Activated CD8-positive, alpha-beta memory T cell treated with anti-CD3 and anti-CD28 coated beads, Interleukin-2, amount 10 ng/mL, durations not matched to agents 7 days and 5 days (primary cell): ENCODE measurements around the gene KLHL3. TPM values are rescaled to one million over a fixed set of nuclear protein-coding genes. Genes with fewer than 3 reads are reported as not detected.
"Not testable (repeated sequence)": the region's sequence is repeated elsewhere in the genome, so short reads cannot be mapped to it uniquely, and the experiment has no call there.

Experiments
- ATAC-seq: fragments of 150-1000 bp; cut with Tn5 transposase; one replicate; pipeline ENCODE4 v1.10.0; 2021; ENCODE audit warnings: moderate library complexity
- CTCF ChIA-PET: fragments of 350-600 bp; sonication (Branson Sonifier 250); formaldehyde crosslinking; loops from one replicate; lab custom pipeline; 2021; ENCODE audit warnings: antibody characterized with exemption; lab: Charles Lee
- DNase-seq: peaks from one replicate; pipeline ENCODE4 v3.0.0-alpha.2; 2020
- H3K27ac Mint-ChIP-seq: one replicate; pipeline ENCODE4 v1.8.0; 2021; ENCODE audit warnings: mild to moderate bottlenecking, mixed read lengths
- H3K27me3 Mint-ChIP-seq: one replicate; pipeline ENCODE4 v1.8.0; 2021; ENCODE audit warnings: mixed read lengths
- H3K36me3 Mint-ChIP-seq: one replicate; pipeline ENCODE4 v1.8.0; 2021; ENCODE audit warnings: mild to moderate bottlenecking, mixed read lengths
- H3K4me1 Mint-ChIP-seq: one replicate; pipeline ENCODE4 v1.8.0; 2021; ENCODE audit warnings: mixed read lengths
- H3K4me3 Mint-ChIP-seq: one replicate; pipeline ENCODE4 v1.8.0; 2021; ENCODE audit warnings: mild to moderate bottlenecking, moderate library complexity, mixed read lengths
- H3K9me3 Mint-ChIP-seq: one replicate; pipeline ENCODE4 v1.8.0; 2022; ENCODE audit warnings: low read depth, mixed read lengths
- total RNA-seq, 2 experiments: library from RNA; stranded (reverse); gene quantifications; one replicate each; pipeline ENCODE4 v1.2.3, GENCODE V29; 2021

The KLHL3 gene
- total RNA-seq, 2 experiments from 2014 or later: 3.0 to 5.7 TPM

GRCh38 chr5:137648361-137648760, 87.5 kb downstream of the KLHL3 start:
- Mint-ChIP-seq H3K36me3 (no peaks in the 10 kb centered on the region), H3K9me3 (no peaks in the 10 kb centered on the region), H3K4me1 (no peaks in the 10 kb centered on the region), H3K4me3 (no peak overlapping the region), H3K27ac (no peak overlapping the region), H3K27me3 (no peaks in the 10 kb centered on the region)
- no peak for DNase-seq
- CTCF ChIA-PET: interaction anchor here (0.8 kb wide), 1 partner anchor 19 kb away, joined by 3 read pairs; no protein-coding TSS in a partner anchor
- no peak for ATAC-seq

GRCh38 chr5:137647401-137647800, 88.5 kb downstream of the KLHL3 start:
- ATAC-seq: no peak
- H3K36me3 Mint-ChIP-seq: no peaks in the 10 kb centered on the region
- H3K4me1 Mint-ChIP-seq: no peaks in the 10 kb centered on the region
- H3K27ac Mint-ChIP-seq: no peak overlapping the region
- H3K4me3 Mint-ChIP-seq: no peak overlapping the region
- H3K9me3 Mint-ChIP-seq: no peaks in the 10 kb centered on the region
- CTCF ChIA-PET: interaction anchor here (0.8 kb wide), 1 partner anchor 18 kb away, joined by 3 read pairs; no protein-coding TSS in a partner anchor
- DNase-seq: no peak
- no peaks in the 10 kb centered on the region for H3K27me3 Mint-ChIP-seq

- CTCF ChIA-PET: interaction anchor here (0.8 to 1.0 kb wide), 2 partner anchors 17 to 132 kb away, joined by 3 read pairs; no protein-coding TSS in a partner anchor
- no peaks in the 10 kb centered on the region for H3K27me3 Mint-ChIP-seq
- no peak for DNase-seq
- H3K36me3 Mint-ChIP-seq: no peaks in the 10 kb centered on the region
- ATAC-seq: no peak
- H3K4me3 Mint-ChIP-seq: no peak overlapping the region
- H3K27ac Mint-ChIP-seq: no peak overlapping the region
- no peaks in the 10 kb centered on the region for H3K9me3 Mint-ChIP-seq
- H3K4me1 Mint-ChIP-seq: no peaks in the 10 kb centered on the region
Measured at GRCh38 chr5:137646761-137647160, 89.1 kb downstream of the KLHL3 start.

- not testable (repeated sequence) for ATAC-seq, H3K4me3 Mint-ChIP-seq, H3K27me3 Mint-ChIP-seq, H3K36me3 Mint-ChIP-seq, H3K4me1 Mint-ChIP-seq, H3K27ac Mint-ChIP-seq, DNase-seq, H3K9me3 Mint-ChIP-seq
- CTCF ChIA-PET: interaction anchor here (1.2 to 1.3 kb wide), 3 partner anchors 14 to 100 kb away, joined by 3 to 5 read pairs (median 3); no protein-coding TSS in a partner anchor
Measured at GRCh38 chr5:137643081-137643480, 92.8 kb downstream of the KLHL3 start.

DNA sequence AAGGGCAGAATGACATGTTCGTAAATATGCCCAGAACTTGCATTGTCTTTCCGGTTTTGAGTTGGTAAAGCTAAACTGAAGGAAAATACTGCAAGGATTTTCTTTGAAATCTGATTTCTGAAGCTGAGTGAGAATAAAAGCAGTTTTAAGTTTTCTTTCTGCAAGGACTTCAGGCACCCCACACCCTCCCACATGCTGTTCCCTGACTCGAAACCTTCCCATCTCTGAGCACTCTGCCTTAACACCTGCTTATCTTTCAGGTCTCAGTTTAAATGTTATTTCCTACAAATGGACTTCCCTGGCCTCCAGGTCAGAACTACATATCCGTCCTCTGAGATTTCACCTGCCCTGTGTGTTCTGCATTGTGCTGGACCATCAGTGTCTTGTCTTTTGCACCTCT, 93.8 kb downstream of the KLHL3 start:
- no peaks in the 10 kb centered on the region for H3K4me1 Mint-ChIP-seq
- H3K27me3 Mint-ChIP-seq: no peaks in the 10 kb centered on the region
- DNase-seq: no peak
- CTCF ChIA-PET: interaction anchor here (1.3 to 3.3 kb wide), 3 partner anchors 13 to 18 kb away, joined by 3 to 16 read pairs (median 10); no protein-coding TSS in a partner anchor
- H3K27ac Mint-ChIP-seq: no peak overlapping the region
- no peaks in the 10 kb centered on the region for H3K36me3 Mint-ChIP-seq
- H3K4me3 Mint-ChIP-seq: no peak overlapping the region
- ATAC-seq: no peak
- H3K9me3 Mint-ChIP-seq: no peaks in the 10 kb centered on the region

DNA sequence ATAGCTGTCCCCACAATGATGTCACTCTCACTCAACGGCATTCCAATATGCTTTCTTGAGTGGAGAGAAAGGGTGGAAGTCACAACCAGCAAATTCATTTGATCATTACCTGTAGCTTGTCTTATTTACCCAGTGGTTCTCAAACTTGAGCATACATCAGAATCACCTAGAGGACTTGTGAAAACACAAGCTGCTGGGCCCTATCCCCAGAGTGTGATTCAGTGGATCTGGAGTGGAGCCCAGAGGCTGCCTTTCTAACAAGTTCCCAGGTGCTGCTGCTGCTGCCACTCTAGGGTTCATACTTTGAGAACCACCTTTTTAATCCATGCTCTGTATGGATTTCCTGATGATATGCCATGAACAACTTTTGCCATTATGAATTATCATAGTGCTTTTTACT, 94.7 kb downstream of the KLHL3 start:
- ATAC-seq (no peak), DNase-seq (no peak)
- Mint-ChIP-seq H3K9me3 (no peaks in the 10 kb centered on the region), H3K4me1 (no peaks in the 10 kb centered on the region), H3K27ac (no peak overlapping the region), H3K36me3 (no peaks in the 10 kb centered on the region), H3K4me3 (no peak overlapping the region), H3K27me3 (no peaks in the 10 kb centered on the region)
- CTCF ChIA-PET: interaction anchor here (3.0 to 3.3 kb wide), 2 partner anchors 12 to 19 kb away, joined by 10 to 16 read pairs; no protein-coding TSS in a partner anchor

GRCh38 chr5:137639645-137640044, 96.2 kb downstream of the KLHL3 start:
- ATAC-seq (no peak), DNase-seq (no peak)

DNA sequence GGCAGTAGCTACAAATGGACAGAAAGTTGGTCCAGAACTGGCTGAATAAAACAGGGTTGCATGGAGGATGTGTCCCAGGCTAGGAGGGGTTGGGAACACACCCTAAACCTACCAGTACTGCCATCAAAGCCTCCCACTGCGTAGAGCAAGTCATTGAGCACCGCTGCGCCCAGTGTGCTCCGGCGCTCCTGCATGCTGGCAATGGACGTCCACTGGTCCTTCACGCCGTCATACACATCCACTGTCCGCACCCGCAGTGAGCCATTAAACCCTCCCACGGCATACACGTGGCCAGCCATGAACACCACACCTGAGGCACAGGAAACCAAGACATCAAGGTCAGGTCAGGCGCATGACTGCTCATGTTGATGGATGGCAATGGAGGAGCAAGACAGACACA, 97.0 kb downstream of the KLHL3 start:
- H3K4me3 Mint-ChIP-seq: no peak overlapping the region
- H3K27ac Mint-ChIP-seq: no peak overlapping the region
- no peaks in the 10 kb centered on the region for H3K4me1 Mint-ChIP-seq
- no peaks in the 10 kb centered on the region for H3K36me3 Mint-ChIP-seq
- no peaks in the 10 kb centered on the region for H3K27me3 Mint-ChIP-seq
- H3K9me3 Mint-ChIP-seq: no peaks in the 10 kb centered on the region
- DNase-seq: no peak
- ATAC-seq: no peak
- CTCF ChIA-PET: interaction anchor here (1.1 to 3.0 kb wide), 3 partner anchors 9 to 22 kb away, joined by 4 to 10 read pairs (median 4); no protein-coding TSS in a partner anchor

More at GRCh38 chr5:137639645-137640044, 96.2 kb downstream of the KLHL3 start:
- Mint-ChIP-seq H3K4me1 (no peaks in the 10 kb centered on the region), H3K27me3 (no peaks in the 10 kb centered on the region), H3K27ac (no peak overlapping the region), H3K36me3 (no peaks in the 10 kb centered on the region), H3K9me3 (no peaks in the 10 kb centered on the region), H3K4me3 (no peak overlapping the region)
- CTCF ChIA-PET: interaction anchor here (0.8 to 3.3 kb wide), 3 partner anchors 9 to 21 kb away, joined by 3 to 16 read pairs (median 10); no protein-coding TSS in a partner anchor

DNA sequence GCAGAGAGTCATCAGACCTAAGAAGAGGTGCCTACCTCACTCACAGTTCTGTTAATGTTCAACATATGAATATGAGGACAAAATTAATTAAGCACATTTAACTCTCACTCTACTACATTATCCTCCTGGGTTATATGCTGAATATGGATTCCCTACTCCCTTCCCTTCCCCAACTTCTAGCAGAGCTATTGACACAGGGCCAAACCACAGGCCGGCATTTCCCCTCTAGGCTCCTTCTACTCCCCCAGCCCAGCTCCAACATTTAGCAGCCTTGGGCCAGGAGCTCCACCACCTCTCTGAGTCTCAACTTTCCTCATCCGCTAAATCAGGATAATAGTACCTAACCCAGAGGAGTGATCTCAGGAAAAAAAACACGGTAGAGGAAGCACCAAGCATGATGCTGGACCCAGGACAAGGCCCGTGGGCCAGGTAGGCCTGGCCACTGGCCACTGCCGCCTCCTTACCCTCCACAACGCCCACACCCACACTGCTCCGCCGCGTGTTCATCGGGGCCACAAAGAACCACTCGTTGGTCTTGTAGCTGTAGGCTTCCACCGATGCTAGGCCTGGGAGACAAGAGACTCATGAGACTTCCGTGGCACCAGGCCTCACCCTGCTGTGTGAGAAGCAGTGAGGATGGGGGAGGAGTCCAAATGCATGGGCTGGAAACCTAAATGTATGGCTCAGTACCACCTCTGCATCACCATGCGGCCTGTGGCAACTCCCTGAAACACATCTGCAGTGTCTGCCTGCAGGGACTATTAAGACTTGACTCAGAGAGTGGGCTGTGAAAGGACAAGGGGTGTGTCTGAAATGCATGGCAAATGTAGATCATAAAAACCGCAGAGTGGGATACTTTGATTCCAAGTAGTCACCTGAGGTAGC, 98.8 kb downstream of the KLHL3 start:
- DNase-seq (no peak), ATAC-seq (no peak)
- Mint-ChIP-seq H3K27me3 (no peaks in the 10 kb centered on the region), H3K4me3 (no peak overlapping the region), H3K9me3 (no peaks in the 10 kb centered on the region), H3K27ac (no peak overlapping the region), H3K4me1 (no peaks in the 10 kb centered on the region), H3K36me3 (no peaks in the 10 kb centered on the region)
- CTCF ChIA-PET: no interaction called here

- H3K9me3 Mint-ChIP-seq: no peaks in the 10 kb centered on the region
- no peaks in the 10 kb centered on the region for H3K27me3 Mint-ChIP-seq
- H3K27ac Mint-ChIP-seq: no peak overlapping the region
- no peak overlapping the region for H3K4me3 Mint-ChIP-seq
- DNase-seq (no peak), ATAC-seq (no peak)
- no peaks in the 10 kb centered on the region for H3K4me1 Mint-ChIP-seq
- H3K36me3 Mint-ChIP-seq: no peaks in the 10 kb centered on the region
- CTCF ChIA-PET: no interaction called here
Measured at GRCh38 chr5:137636099-137636498, 99.8 kb downstream of the KLHL3 start.

- CTCF ChIA-PET: interaction anchor here (1.5 to 2.3 kb wide), 2 partner anchors 107 to 145 kb away, joined by 3 to 11 read pairs; no protein-coding TSS in a partner anchor
- H3K36me3 Mint-ChIP-seq: no peaks in the 10 kb centered on the region
- no peaks in the 10 kb centered on the region for H3K27me3 Mint-ChIP-seq
- H3K4me3 Mint-ChIP-seq: no peak overlapping the region
- ATAC-seq: no peak
- H3K27ac Mint-ChIP-seq: no peak overlapping the region
- H3K9me3 Mint-ChIP-seq: no peaks in the 10 kb centered on the region
- no peak for DNase-seq
- H3K4me1 Mint-ChIP-seq: no peaks in the 10 kb centered on the region
Measured at GRCh38 chr5:137635521-137635921, 100.4 kb downstream of the KLHL3 start.

- no peak overlapping the region for H3K4me3 Mint-ChIP-seq
- no peak for DNase-seq
- no peaks in the 10 kb centered on the region for H3K36me3 Mint-ChIP-seq
- H3K27ac Mint-ChIP-seq: no peak overlapping the region
- H3K27me3 Mint-ChIP-seq: no peaks in the 10 kb centered on the region
- no peak for ATAC-seq
- CTCF ChIA-PET: interaction anchor here (1.1 to 2.3 kb wide), 4 partner anchors 103 to 443 kb away, joined by 3 to 11 read pairs (median 4); partner anchors contain the start of gene KLHL3
- no peaks in the 10 kb centered on the region for H3K9me3 Mint-ChIP-seq
- H3K4me1 Mint-ChIP-seq: no peaks in the 10 kb centered on the region
Measured at GRCh38 chr5:137633896-137634295, 102.0 kb downstream of the KLHL3 start.

- ATAC-seq: no peak
- Mint-ChIP-seq H3K27ac (no peak overlapping the region), H3K9me3 (no peaks in the 10 kb centered on the region), H3K4me1 (no peaks in the 10 kb centered on the region), H3K4me3 (no peak overlapping the region), H3K36me3 (no peaks in the 10 kb centered on the region), H3K27me3 (no peaks in the 10 kb centered on the region)
- no peak for DNase-seq
- CTCF ChIA-PET: interaction anchor here (1.6 to 7.5 kb wide), 2 partner anchors 22 to 111 kb away, joined by 3 to 122 read pairs; no protein-coding TSS in a partner anchor
Measured at GRCh38 chr5:137632716-137633115, 103.2 kb downstream of the KLHL3 start.
